ENCODE results near the gene KCNJ15. TPM values are rescaled to one million over a fixed set of nuclear protein-coding genes. Genes with fewer than 3 reads are reported as not detected.

The KCNJ15 gene
- total and polyA plus RNA-seq, 2 donors (not counting 1 experiment from before 2014, with no cell fraction given): not detected

DNA sequence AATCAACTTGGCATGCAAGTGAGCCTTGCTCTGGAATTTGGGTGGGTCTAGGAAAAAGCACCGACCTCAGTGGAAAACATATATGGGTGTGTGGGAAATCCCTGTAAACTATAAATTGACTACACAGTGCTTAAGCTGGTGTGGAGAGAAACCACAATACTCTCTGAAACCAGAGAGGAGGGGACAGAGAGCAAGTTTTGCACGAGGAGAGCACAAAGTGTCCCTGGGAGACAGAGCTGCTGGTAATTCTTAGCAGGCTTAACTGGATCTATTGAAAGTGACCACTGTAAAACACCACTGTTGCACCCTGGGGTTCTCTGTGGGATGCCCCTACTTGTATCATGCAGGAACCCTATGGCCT is 12.8 kb downstream of the KCNJ15 start:
- no peaks in the 10 kb centered on the region for H3K4me1 ChIP-seq (ENCODE audit: control insufficient read depth in 2 of 2, insufficient read depth in 2 of 2, low read length in 2 of 2)
- H3K4me3 Mint-ChIP-seq: no peak overlapping the region
- H2AFZ ChIP-seq (ENCODE audit: insufficient read depth, low read depth, low read length, poor library complexity, severe bottlenecking): no peak overlapping the region
- ATAC-seq (ENCODE audit: low read depth): no peak
- no peaks in the 10 kb centered on the region for H4K20me1 ChIP-seq (ENCODE audit: control insufficient read depth, insufficient read depth, low read length, poor library complexity, severe bottlenecking)
- ChIA-PET CTCF (no interaction called here), POLR2A (no interaction called here)
- H3K27ac ChIP-seq (ENCODE audit: low read length in 2 of 2): no peak overlapping the region
- H3K27ac Mint-ChIP-seq: no peak overlapping the region
- no peak overlapping the region for H3K9ac ChIP-seq (ENCODE audit: low read length)
- peaks cover 6% of the 10 kb centered on the region for H3K27me3 Mint-ChIP-seq
- no peaks in the 10 kb centered on the region for H3K4me1 Mint-ChIP-seq
- intact Hi-C loops (cut with micrococcal nuclease): no loop called here
- TF ChIP-seq, protein P1, sequence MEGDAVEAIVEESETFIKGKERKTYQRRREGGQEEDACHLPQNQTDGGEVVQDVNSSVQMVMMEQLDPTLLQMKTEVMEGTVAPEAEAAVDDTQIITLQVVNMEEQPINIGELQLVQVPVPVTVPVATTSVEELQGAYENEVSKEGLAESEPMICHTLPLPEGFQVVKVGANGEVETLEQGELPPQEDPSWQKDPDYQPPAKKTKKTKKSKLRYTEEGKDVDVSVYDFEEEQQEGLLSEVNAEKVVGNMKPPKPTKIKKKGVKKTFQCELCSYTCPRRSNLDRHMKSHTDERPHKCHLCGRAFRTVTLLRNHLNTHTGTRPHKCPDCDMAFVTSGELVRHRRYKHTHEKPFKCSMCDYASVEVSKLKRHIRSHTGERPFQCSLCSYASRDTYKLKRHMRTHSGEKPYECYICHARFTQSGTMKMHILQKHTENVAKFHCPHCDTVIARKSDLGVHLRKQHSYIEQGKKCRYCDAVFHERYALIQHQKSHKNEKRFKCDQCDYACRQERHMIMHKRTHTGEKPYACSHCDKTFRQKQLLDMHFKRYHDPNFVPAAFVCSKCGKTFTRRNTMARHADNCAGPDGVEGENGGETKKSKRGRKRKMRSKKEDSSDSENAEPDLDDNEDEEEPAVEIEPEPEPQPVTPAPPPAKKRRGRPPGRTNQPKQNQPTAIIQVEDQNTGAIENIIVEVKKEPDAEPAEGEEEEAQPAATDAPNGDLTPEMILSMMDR (IDR thresholded peaks at IDR 0.05): no peak
- no CpG with 5 or more reads among the region's 2 CpGs for WGBS (ENCODE audit: insufficient coverage)
- H3K27me3 ChIP-seq (replicated peaks in 1 of 4; ENCODE audit: control extremely low read depth in 1 of 4, control insufficient read depth in 3 of 4, insufficient read depth in 4 of 4, low read length in 3 of 4): no peaks in the 10 kb centered on the region
- no peaks in the 10 kb centered on the region for H3K9me3 ChIP-seq (ENCODE audit: control extremely low read depth in 1 of 3, control insufficient read depth in 2 of 3, insufficient read depth in 1 of 3, low read length in 2 of 3)
- no peak overlapping the region for H3K4me2 ChIP-seq (replicated peaks; ENCODE audit: low read depth, low read length, poor library complexity, severe bottlenecking)
- H3K79me2 ChIP-seq (ENCODE audit: control insufficient read depth, insufficient read depth, low read length): no peaks in the 10 kb centered on the region
- H3K4me3 ChIP-seq (ENCODE audit: control extremely low read depth in 1 of 5, extremely low read depth in 1 of 5, insufficient read depth in 1 of 5, low read depth in 2 of 5, low read length in 4 of 5): no peak overlapping the region
- no peaks in the 10 kb centered on the region for H3K36me3 ChIP-seq (replicated peaks in 1 of 2; ENCODE audit: control extremely low read depth in 1 of 2, control insufficient read depth in 1 of 2, extremely low read depth in 1 of 2, insufficient read depth in 2 of 2, low read length in 1 of 2)
- DNase-seq: no peak
- peaks cover 2% of the 10 kb centered on the region for H3K9me3 Mint-ChIP-seq (ENCODE audit: insufficient read depth)

DNA sequence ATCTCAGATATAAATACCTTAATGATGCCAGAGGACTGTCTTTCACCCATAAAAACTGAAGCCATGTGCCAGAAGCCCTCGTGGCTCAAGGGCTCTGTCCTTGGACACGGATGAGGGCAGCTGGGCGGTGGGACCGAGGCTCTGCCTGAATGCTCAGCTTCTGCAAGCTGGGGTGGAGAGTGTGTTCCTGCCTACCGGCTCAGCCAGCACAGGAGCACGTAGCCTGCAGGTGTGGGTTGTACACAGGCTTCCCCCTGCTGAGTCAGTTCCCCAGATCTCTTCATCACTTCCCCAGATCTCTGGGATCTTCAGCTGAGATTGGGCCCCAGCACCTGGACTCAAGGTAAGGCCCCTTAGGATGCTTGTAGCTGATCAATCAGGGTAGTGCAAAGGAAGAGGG is 15.4 kb downstream of the KCNJ15 start:
- Histone ChIP-seq H2AFZ (ENCODE audit: insufficient read depth, low read depth, low read length, poor library complexity, severe bottlenecking) (no peak overlapping the region), H3K4me3 (ENCODE audit: control extremely low read depth in 1 of 5, extremely low read depth in 1 of 5, insufficient read depth in 1 of 5, low read depth in 2 of 5, low read length in 4 of 5) (peak overlapping the region in 1 of 5 experiments; percentile 67), H4K20me1 (ENCODE audit: control insufficient read depth, insufficient read depth, low read length, poor library complexity, severe bottlenecking) (no peaks in the 10 kb centered on the region), H3K27ac (ENCODE audit: low read length in 2 of 2) (no peak overlapping the region), H3K36me3 (replicated peaks in 1 of 2; ENCODE audit: control extremely low read depth in 1 of 2, control insufficient read depth in 1 of 2, extremely low read depth in 1 of 2, insufficient read depth in 2 of 2, low read length in 1 of 2) (no peaks in the 10 kb centered on the region), H3K4me2 (replicated peaks; ENCODE audit: low read depth, low read length, poor library complexity, severe bottlenecking) (no peak overlapping the region), H3K79me2 (ENCODE audit: control insufficient read depth, insufficient read depth, low read length) (no peaks in the 10 kb centered on the region), H3K9me3 (ENCODE audit: control extremely low read depth in 1 of 3, control insufficient read depth in 2 of 3, insufficient read depth in 1 of 3, low read length in 2 of 3) (no peaks in the 10 kb centered on the region), H3K4me1 (ENCODE audit: control insufficient read depth in 2 of 2, insufficient read depth in 2 of 2, low read length in 2 of 2) (no peaks in the 10 kb centered on the region), H3K27me3 (replicated peaks in 1 of 4; ENCODE audit: control extremely low read depth in 1 of 4, control insufficient read depth in 3 of 4, insufficient read depth in 4 of 4, low read length in 3 of 4) (no peaks in the 10 kb centered on the region), H3K9ac (ENCODE audit: low read length) (no peak overlapping the region)
- ATAC-seq (ENCODE audit: low read depth) (no peak), DNase-seq (no peak)
- TF ChIP-seq EZH2 (IDR thresholded peaks at IDR 0.05; ENCODE audit: borderline replicate concordance, insufficient read depth, low read depth, low read length, poor library complexity, severe bottlenecking): no peak
- TF ChIP-seq, protein P1 (IDR thresholded peaks at IDR 0.05): no peak
- intact Hi-C loops (cut with micrococcal nuclease): no loop called here
- CTCF ChIA-PET: no interaction called here
- Mint-ChIP-seq H3K4me3 (no peak overlapping the region), H3K9me3 (ENCODE audit: insufficient read depth) (no peaks in the 10 kb centered on the region), H3K27ac (no peak overlapping the region), H3K4me1 (no peaks in the 10 kb centered on the region), H3K27me3 (no peaks in the 10 kb centered on the region)
- 89% methylated on average over 5 of the region's 6 CpGs for WGBS (ENCODE audit: insufficient coverage)
- POLR2A ChIA-PET: no interaction called here

Data from B cell (primary cell).